Frontal cortex (tissue), 4 donors: ENCODE measurements around the gene CUTC. TPM values are rescaled to one million over a fixed set of nuclear protein-coding genes. Genes with fewer than 3 reads are reported as not detected.
A peak's percentile ranks its signal among the peaks of the same experiment; 100 is the strongest.
"Not testable (repeated sequence)": the region's sequence is repeated elsewhere in the genome, so short reads cannot be mapped to it uniquely, and the experiment has no call there.

Experiments
- DNase-seq, 2 donors: peaks; one replicate each; pipeline ENCODE4 v3.0.0; 2012; ENCODE audit warnings: low spot score in 2 of 2
- FAIRE-seq: peaks from 2 replicates; lab custom pipeline; 2012; peaks lifted over from hg19 to GRCh38; lab: Jason Lieb, UNC
- total RNA-seq: library from RNA; depleted of rRNA; stranded (reverse); fragments of >200 nt; gene quantifications from one replicate; pipeline ENCODE4 v1.2.3, GENCODE V29; 2014
- donor health status: control.
- donor health status: control.
- donor health status: control.

Gene CUTC, protein sequence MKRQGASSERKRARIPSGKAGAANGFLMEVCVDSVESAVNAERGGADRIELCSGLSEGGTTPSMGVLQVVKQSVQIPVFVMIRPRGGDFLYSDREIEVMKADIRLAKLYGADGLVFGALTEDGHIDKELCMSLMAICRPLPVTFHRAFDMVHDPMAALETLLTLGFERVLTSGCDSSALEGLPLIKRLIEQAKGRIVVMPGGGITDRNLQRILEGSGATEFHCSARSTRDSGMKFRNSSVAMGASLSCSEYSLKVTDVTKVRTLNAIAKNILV
- 10.2 TPM for total RNA-seq

DNA sequence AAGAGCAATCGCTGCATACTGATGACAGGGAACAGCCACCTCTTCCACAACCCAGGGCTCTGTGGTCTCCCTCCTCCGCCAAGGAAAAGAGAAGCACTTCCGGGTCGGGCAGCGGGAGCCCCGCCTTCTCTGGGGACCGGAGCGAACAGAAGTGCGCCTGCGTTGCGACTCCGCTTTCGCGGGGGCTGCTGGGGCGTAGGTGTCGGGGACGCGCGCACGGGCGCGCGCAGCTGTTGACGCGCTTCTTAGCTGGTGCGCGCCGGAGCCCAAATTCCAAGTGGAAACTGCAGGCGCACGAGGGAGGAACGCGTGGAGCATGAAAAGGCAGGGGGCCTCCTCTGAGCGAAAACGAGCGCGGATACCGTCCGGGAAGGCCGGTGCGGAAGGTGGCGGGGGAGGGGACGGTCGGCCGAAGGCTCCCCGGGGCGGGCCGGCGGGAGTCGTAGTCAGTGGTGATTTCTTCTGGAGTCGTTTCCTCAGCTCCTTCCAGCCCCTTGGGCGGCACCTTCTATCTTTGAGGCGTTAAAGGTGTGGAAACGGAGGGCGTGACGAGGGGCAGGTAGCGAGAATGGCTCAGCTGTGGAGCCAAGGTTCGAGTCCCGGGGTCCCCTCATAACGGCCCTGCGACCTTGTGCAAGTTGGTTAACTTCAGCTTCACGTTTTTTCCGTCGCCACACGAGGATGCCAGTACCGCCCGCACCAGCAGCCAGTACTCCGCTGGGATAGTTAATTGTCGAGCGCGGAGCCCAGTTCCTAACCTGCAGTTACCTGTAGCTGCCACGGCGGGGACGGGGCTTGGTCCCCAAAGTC is at the start of gene CUTC, which contains the start of gene COX15:
CUTC (plus strand) TSS at position 202 of the 810 bp plus-strand sequence; CDS start at position 317, 115 bp downstream.
COX15 (minus strand) TSS at position 95 of the 810 bp plus-strand sequence; CDS start at position 17, 78 bp downstream.
- DNase-seq (peak; percentile 76 to 89), FAIRE-seq (peak; percentile 54)

DNA sequence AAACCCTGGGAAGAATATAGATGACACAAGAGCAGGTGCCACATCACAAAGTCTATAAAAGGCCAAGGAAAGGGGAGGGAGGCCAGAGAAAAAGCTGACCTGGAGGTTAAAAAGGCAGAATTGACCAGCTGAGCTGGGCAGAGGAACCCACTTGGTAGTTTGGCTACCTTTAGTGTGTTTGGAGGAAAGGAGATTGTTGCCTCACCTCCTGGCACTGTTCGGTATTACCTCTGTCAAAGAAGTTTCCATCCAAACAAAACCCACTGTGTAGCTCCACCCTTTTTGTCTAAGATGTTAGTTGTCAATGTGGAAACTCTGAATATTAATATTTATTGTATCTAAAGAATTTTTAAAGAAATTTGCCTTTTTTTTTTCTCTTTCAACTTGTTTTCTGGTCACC is 49.3 kb upstream of the CUTC start:
- DNase-seq (no peak), FAIRE-seq (no peak)

- FAIRE-seq (no peak), DNase-seq (no peak)
Measured at GRCh38 chr10:99685597-99685967, 46.5 kb upstream of the CUTC start.

- no peak for FAIRE-seq
- no peak for DNase-seq
Measured at GRCh38 chr10:99689461-99689860, 42.6 kb upstream of the CUTC start.

DNA sequence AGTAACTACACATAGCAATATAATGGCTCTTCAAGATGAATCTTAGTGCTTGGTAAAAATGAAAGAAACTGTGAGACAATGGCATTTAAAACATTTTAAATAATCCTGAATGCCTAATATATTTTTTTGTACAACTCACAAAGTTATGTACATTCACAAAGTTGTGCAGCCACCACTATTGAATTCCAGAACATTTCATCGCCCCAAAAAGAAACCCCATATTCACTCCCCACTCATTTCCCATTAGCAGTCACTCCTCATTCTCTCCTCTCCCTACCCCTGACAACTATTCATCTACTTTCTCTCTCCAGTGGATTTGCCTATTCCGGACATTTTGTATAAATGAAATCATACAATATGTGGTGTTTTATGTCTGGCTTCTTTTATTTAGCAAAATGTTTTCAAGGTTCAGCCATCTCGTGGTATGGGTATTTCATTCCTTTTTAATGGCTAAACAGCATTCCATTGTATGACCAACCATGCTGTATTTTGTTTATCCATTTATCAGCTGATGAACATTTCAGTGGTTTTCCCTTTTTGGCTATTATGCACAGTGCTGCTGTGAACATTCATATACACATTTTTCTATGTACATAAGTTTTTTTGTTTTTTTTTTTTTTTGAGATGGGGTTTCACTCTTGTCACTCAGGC is 38.0 kb upstream of the CUTC start:
- DNase-seq = no peak
- FAIRE-seq = no peak

DNA sequence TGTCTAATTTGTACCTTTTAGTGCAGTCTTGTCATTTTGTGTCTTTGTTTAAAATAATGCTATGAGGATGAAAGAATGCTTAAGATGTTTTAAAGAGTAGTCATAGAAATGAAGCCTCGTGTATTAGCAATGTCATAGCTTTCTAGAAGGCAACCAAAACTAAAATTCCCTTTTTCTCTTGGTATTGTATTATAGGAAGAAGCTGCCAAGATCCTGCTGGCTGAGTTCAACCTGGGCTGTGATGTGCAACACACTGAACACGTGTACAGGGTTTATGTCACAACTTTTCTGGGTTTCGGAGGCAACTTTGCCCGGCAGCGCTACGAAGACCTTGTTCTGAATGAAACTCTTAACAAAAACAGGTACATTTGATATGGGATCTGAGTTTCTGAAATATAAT is 36.3 kb upstream of the CUTC start:
- FAIRE-seq (no peak), DNase-seq (no peak)

GRCh38 chr10:99698504-99699080 is 33.4 kb upstream of the CUTC start:
- no peak for FAIRE-seq
- DNase-seq = no peak

GRCh38 chr10:99700649-99701048 is 31.4 kb upstream of the CUTC start:
- FAIRE-seq (no peak), DNase-seq (no peak)

GRCh38 chr10:99708428-99709012 is 23.5 kb upstream of the CUTC start:
- DNase-seq = no peak
- FAIRE-seq = no peak

- FAIRE-seq (no peak), DNase-seq (no peak)
Measured at GRCh38 chr10:99709480-99710229, 22.4 kb upstream of the CUTC start.

DNA sequence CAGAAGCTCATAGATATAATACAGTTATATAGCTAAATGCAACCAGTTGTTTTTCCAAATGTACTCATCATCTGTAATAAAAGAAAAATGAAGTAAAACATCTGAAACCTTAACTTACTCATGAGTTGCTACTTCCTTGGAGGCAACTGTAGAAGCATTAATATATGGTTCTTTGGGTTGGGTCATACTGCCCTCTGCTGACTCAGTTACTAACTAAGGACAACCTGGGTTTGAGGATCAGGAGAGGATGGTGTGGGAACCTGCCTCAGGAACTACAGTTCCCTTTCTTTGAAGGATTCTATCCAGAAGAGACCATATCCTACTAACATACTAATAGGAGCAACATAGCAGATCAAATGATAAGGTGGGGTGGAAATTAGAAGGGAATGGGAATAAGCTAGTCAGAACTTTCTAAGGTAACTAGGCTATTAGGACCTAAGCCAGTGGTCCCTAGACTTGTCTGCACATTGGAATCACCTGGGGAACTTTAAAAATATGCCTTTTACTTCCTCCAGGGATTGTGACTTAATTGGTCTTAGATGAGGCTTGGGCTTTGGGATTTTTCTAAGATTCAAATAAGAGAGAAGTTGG is 20.8 kb upstream of the CUTC start:
- FAIRE-seq (no peak), DNase-seq (peak in 1 of 2 donors; percentile 9)

DNA sequence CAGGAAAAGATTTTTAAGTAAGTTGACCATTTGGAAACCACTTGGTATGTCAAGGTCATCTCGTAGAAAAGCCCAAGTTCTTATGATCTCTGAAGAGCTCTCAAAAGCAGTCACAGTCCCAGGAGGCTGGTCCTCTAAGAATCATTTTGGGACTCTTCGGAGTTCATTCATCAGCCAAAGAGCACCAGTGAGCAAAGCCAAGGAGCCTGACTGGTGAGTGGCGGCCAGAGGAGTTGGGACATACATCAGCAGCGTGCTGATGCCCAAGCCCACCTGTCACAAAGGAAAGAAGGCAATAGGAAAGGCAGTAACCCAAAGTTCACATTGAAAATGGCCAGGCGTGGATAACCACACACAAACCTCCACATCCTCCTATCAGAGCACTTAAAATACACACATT is 17.6 kb upstream of the CUTC start:
- no peak for FAIRE-seq
- DNase-seq = no peak

- FAIRE-seq (no peak), DNase-seq (no peak)
Measured at GRCh38 chr10:99720387-99720786, 11.6 kb upstream of the CUTC start.

GRCh38 chr10:99730026-99730425 is 2.0 kb upstream of the CUTC start:
- no peak for FAIRE-seq
- no peak for DNase-seq

GRCh38 chr10:99731306-99732032 is 565 bp upstream of the CUTC start:
- DNase-seq = no peak
- FAIRE-seq = no peak

GRCh38 chr10:99733366-99733765 is 1.3 kb downstream of the CUTC start:
- FAIRE-seq (no peak), DNase-seq (no peak)

DNA sequence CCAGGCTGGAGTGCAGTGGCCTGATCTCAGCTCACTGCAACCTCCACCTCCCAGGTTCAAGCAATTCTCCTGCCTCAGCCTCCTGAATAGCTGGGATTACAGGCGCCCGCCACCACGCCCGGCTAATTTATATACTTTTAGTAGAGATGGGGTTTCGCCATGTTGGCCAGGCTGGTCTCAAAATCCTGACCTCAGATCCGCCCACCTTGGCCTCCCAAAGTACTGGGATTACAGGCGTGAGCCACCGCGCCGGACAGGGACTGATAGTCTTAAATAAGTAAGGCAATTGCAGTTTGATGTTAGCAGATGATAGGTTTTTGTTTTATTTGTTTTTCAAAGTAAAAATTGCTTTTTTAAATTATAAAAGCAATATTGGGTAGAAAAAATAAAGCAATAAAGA is 2.1 kb downstream of the CUTC start:
- not testable (repeated sequence) for FAIRE-seq, DNase-seq

DNA sequence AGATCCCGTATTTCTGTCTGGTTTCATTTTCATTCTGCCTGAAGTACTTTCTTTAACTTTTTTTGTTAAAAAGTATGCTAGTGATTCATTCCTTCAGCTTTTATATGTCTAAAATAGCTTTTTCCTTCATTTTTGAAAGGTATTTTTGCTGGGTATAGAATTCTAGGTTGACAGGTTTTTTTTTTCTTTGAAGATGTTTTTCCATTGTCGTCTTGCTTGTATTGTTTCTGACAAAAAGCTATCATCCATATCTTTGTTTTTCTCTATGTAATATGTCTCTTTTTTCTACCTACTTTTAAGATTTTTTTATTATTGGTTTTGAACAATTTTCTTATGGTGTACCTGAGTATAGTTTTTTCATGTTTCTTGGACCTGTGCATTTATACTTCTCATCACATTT is 8.2 kb downstream of the CUTC start:
- FAIRE-seq (no peak), DNase-seq (no peak)
